GM10248 (cell line): ENCODE results near the gene RNASE8.

Experiments
- CTCF ChIA-PET: fragments of 300-600 bp; sonication (Branson Sonifier 250); formaldehyde crosslinking; extraction: SDS; loops from one replicate; lab custom pipeline; 2021; ENCODE audit warnings: antibody characterized with exemption; lab: Yijun Ruan, JAX
- POLR2A ChIA-PET: fragments of 350-650 bp; sonication (Branson Sonifier 250); formaldehyde crosslinking; extraction: SDS; loops from one replicate; lab custom pipeline; 2020; ENCODE audit warnings: antibody characterized with exemption; lab: Yijun Ruan, JAX
- DNase-seq: peaks from one replicate; pipeline ENCODE4 v3.0.0; 2012; ENCODE audit errors: extremely low spot score
- CTCF ChIP-seq: IDR thresholded peaks from 2 replicates; pipeline ENCODE4 v1.5.1; 2012; ENCODE audit warnings: mild to moderate bottlenecking, low read depth; ENCODE audit errors: extremely low read depth, missing control alignments, control extremely low read depth

RNASE8 gene

GRCh38 chr14:21075719-21076437 is 18.3 kb downstream of the RNASE8 start:
- DNase-seq = no peak
- POLR2A ChIA-PET = no interaction called here
- CTCF ChIA-PET = interaction anchor here (1.1 to 6.6 kb wide), 3 partner anchors 10 to 28 kb away, joined by 3 to 80 read pairs (median 17); no protein-coding TSS in a partner anchor
- TF ChIP-seq CTCF = no peak

- DNase-seq = no peak
- ChIA-PET POLR2A (no interaction called here), CTCF (interaction anchor here (1.4 to 8.1 kb wide), 4 partner anchors 10 to 63 kb away, joined by 4 to 64 read pairs (median 7); no protein-coding TSS in a partner anchor)
- no peak for TF ChIP-seq CTCF
Observed at GRCh38 chr14:21077672-21078071, 20.1 kb downstream of the RNASE8 start.

GRCh38 chr14:21078287-21078686 is 20.7 kb downstream of the RNASE8 start:
- DNase-seq = no peak
- ChIA-PET POLR2A (no interaction called here), CTCF (interaction anchor here (1.5 to 8.1 kb wide), 4 partner anchors 10 to 64 kb away, joined by 7 to 64 read pairs (median 7); no protein-coding TSS in a partner anchor)
- no peak for TF ChIP-seq CTCF

GRCh38 chr14:21078726-21079125 is 21.1 kb downstream of the RNASE8 start:
- no peak for TF ChIP-seq CTCF
- DNase-seq = no peak
- CTCF ChIA-PET = interaction anchor here (1.5 to 8.1 kb wide), 4 partner anchors 11 to 64 kb away, joined by 7 to 64 read pairs (median 7); no protein-coding TSS in a partner anchor
- POLR2A ChIA-PET = no interaction called here

GRCh38 chr14:21081521-21082142 is 24.0 kb downstream of the RNASE8 start:
- no peak for DNase-seq
- POLR2A ChIA-PET = no interaction called here
- no peak for TF ChIP-seq CTCF
- CTCF ChIA-PET = interaction anchor here (0.9 to 8.1 kb wide), 3 partner anchors 12 to 67 kb away, joined by 3 to 64 read pairs (median 28); no protein-coding TSS in a partner anchor

GRCh38 chr14:21083565-21084325 is 26.1 kb downstream of the RNASE8 start:
- no peak for TF ChIP-seq CTCF
- ChIA-PET CTCF (interaction anchor here (0.7 to 8.1 kb wide), 6 partner anchors 9 to 69 kb away, joined by 3 to 64 read pairs (median 10); no protein-coding TSS in a partner anchor), POLR2A (no interaction called here)
- DNase-seq = no peak
